SU-DHL-6 (cell line): ENCODE data around the gene KISS1R.

Experiments used
- H2AFZ ChIP-seq: fragments of 200-600 bp; sonication (generic); 2 replicates; pipeline ENCODE4 v1.6.1; 2014; ENCODE audit warnings: low read depth, mild to moderate bottlenecking, moderate library complexity, mixed read lengths, antibody characterized with exemption, low read length; ENCODE audit not compliant: severe bottlenecking
- H3F3A ChIP-seq: fragments of 200-600 bp; shearing (Covaris generic); 2 replicates; pipeline ENCODE4 v1.6.0; 2016; ENCODE audit warnings: antibody characterized with exemption, mild to moderate bottlenecking; ENCODE audit not compliant: insufficient read depth
- H3K27ac ChIP-seq: fragments of 200-600 bp; sonication (generic); 2 replicates; pipeline ENCODE4 v1.5.1; 2016; ENCODE audit warnings: low read depth, mild to moderate bottlenecking, low read length, moderate library complexity, mixed read lengths
- H3K27me3 ChIP-seq: fragments of 200-600 bp; sonication (generic), shearing (Covaris generic); 2 replicates; pipeline ENCODE4 v1.6.0; 2014; ENCODE audit warnings: mild to moderate bottlenecking, low read length
- H3K36me3 ChIP-seq: fragments of 200-600 bp; sonication (generic); 2 replicates; pipeline ENCODE4 v1.6.1; 2014; ENCODE audit warnings: mild to moderate bottlenecking, low read length, mixed read lengths
- H3K4me2 ChIP-seq: fragments of 300-600, 200-600 bp; shearing (Covaris generic), sonication (generic); 2 replicates; pipeline ENCODE4 v1.6.0; 2014; ENCODE audit warnings: low read length, low read depth, mild to moderate bottlenecking; ENCODE audit not compliant: poor library complexity, severe bottlenecking
- H3K4me3 ChIP-seq: fragments of 200-600 bp; sonication (generic); 2 replicates; pipeline ENCODE4 v1.5.1; 2014; ENCODE audit warnings: antibody characterized with exemption, low read length, mild to moderate bottlenecking, mixed read lengths; ENCODE audit not compliant: insufficient read depth, poor library complexity, severe bottlenecking
- H3K79me2 ChIP-seq: fragments of 200-600 bp; sonication (generic); 2 replicates; pipeline ENCODE4 v1.6.1; 2014; ENCODE audit warnings: mild to moderate bottlenecking, low read length, moderate library complexity; ENCODE audit not compliant: insufficient read depth
- H3K9ac ChIP-seq: fragments of 200-600 bp; sonication (generic); 2 replicates; pipeline ENCODE4 v1.7.0; 2014; ENCODE audit warnings: mild to moderate bottlenecking, low read length
- H3K9me2 ChIP-seq: fragments of 200-600 bp; sonication (generic); replicated peaks from 2 replicates; pipeline ENCODE4 v1.6.1; 2014; ENCODE audit warnings: low read length; ENCODE audit not compliant: insufficient read depth
- H3K9me3 ChIP-seq: fragments of 200-600 bp; sonication (generic); 2 replicates; pipeline ENCODE4 v1.6.1; 2014; ENCODE audit warnings: low read length, mixed read lengths; ENCODE audit not compliant: insufficient read depth
- H4K20me1 ChIP-seq: fragments of 200-600 bp; sonication (generic); 2 replicates; pipeline ENCODE4 v1.6.1; 2014; ENCODE audit warnings: low read depth, mild to moderate bottlenecking, antibody characterized with exemption, low read length, moderate library complexity, mixed read lengths
- CTCF ChIP-seq: fragments of 200-600 bp; sonication (generic); IDR thresholded peaks from one replicate; pipeline ENCODE4 v1.5.1; 2017; ENCODE audit warnings: antibody characterized with exemption, mild to moderate bottlenecking, low read length, moderate library complexity; ENCODE audit not compliant: insufficient read depth, poor library complexity, severe bottlenecking
- EZH2phosphoT487 ChIP-seq: fragments of 200-600 bp; sonication (generic), shearing (Covaris generic); conservative IDR thresholded peaks from 2 replicates; pipeline ENCODE4 v1.6.1; 2018; ENCODE audit warnings: mild to moderate bottlenecking, antibody characterized with exemption, low read length, moderate library complexity, mixed read lengths

The KISS1R gene

GRCh38 chr19:928471-929202 lies 11.5 kb downstream of the KISS1R start:
- no peak overlapping the region for H2AFZ ChIP-seq
- H3K27ac ChIP-seq = no peak overlapping the region
- H3K36me3 ChIP-seq = no peaks in the 10 kb centered on the region
- H3K79me2 ChIP-seq = no peaks in the 10 kb centered on the region
- H3K4me3 ChIP-seq = no peak overlapping the region
- no peaks in the 10 kb centered on the region for H3K9me2 ChIP-seq
- no peak overlapping the region for H3K9ac ChIP-seq
- no peaks in the 10 kb centered on the region for H3K9me3 ChIP-seq
- no peaks in the 10 kb centered on the region for H4K20me1 ChIP-seq
- no peak for TF ChIP-seq CTCF
- no peak for TF ChIP-seq EZH2phosphoT487
- no peaks in the 10 kb centered on the region for H3F3A ChIP-seq
- H3K27me3 ChIP-seq = no peaks in the 10 kb centered on the region
- no peak overlapping the region for H3K4me2 ChIP-seq

GRCh38 chr19:929203-929890 lies 12.2 kb downstream of the KISS1R start:
- Histone ChIP-seq H4K20me1 (no peaks in the 10 kb centered on the region), H3K27me3 (no peaks in the 10 kb centered on the region), H3K27ac (no peak overlapping the region), H3K9me2 (no peaks in the 10 kb centered on the region), H3K9ac (no peak overlapping the region), H2AFZ (no peak overlapping the region), H3K36me3 (no peaks in the 10 kb centered on the region), H3K9me3 (no peaks in the 10 kb centered on the region), H3F3A (no peaks in the 10 kb centered on the region), H3K4me2 (no peak overlapping the region), H3K79me2 (no peaks in the 10 kb centered on the region), H3K4me3 (no peak overlapping the region)
- TF ChIP-seq EZH2phosphoT487 = no peak
- TF ChIP-seq CTCF = no peak

GRCh38 chr19:929891-930258 lies 12.7 kb downstream of the KISS1R start:
- Histone ChIP-seq H3F3A (no peaks in the 10 kb centered on the region), H3K9ac (no peak overlapping the region), H2AFZ (no peak overlapping the region), H3K9me3 (no peaks in the 10 kb centered on the region), H3K27ac (no peak overlapping the region), H4K20me1 (no peaks in the 10 kb centered on the region), H3K4me3 (no peak overlapping the region), H3K79me2 (no peaks in the 10 kb centered on the region), H3K27me3 (no peaks in the 10 kb centered on the region), H3K36me3 (no peaks in the 10 kb centered on the region), H3K4me2 (no peak overlapping the region), H3K9me2 (no peaks in the 10 kb centered on the region)
- TF ChIP-seq CTCF = no peak
- TF ChIP-seq EZH2phosphoT487 = no peak
